HG03135 (cell line): ENCODE measurements around the gene NTN3.
A peak's percentile ranks its signal among the peaks of the same experiment; 100 is the strongest.

Experiments
- ATAC-seq: cut with Tn5 transposase; IDR thresholded peaks from one replicate; pipeline ENCODE4 v1.9.1; 2021; ENCODE audit warnings: mild to moderate bottlenecking, moderate library complexity; ENCODE audit not compliant: unreplicated experiment

The NTN3 gene

DNA sequence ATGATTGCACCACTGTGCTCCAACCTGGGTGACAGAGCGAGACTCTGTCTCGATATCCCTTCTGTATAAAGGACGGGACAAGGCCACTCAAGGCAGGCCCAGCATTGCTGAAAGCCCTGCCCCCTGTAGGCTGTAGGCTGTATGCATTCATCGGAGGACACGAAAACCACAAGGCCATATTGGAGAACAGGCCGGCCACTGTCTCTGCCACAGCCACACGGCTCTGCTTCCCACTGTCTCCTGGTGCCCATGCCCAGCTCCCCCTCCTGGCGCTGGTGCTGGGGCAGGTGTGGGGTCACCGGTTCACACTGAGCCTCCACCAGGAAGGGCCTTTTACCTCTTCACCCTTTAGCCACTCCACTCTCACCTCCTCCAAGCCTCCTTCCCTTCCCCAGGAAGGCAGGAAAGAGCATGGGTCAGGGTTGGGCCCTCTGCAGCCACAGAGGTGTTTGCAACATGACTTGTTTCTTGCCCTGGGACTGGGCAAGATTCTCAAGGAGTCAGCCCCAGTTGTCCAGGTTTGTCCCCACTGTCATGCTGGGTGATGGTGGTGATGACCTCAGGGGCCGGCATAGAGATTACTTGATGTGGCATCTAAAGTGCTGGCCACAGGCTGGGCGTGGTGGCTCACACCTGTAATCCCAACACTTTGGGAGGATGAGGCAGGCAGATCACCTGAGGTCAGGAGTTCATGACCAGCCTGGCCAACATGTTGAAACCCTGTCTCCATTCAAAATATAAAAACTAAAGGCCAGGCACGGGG, 5.3 kb upstream of the NTN3 start:
- ATAC-seq, result no peak

DNA sequence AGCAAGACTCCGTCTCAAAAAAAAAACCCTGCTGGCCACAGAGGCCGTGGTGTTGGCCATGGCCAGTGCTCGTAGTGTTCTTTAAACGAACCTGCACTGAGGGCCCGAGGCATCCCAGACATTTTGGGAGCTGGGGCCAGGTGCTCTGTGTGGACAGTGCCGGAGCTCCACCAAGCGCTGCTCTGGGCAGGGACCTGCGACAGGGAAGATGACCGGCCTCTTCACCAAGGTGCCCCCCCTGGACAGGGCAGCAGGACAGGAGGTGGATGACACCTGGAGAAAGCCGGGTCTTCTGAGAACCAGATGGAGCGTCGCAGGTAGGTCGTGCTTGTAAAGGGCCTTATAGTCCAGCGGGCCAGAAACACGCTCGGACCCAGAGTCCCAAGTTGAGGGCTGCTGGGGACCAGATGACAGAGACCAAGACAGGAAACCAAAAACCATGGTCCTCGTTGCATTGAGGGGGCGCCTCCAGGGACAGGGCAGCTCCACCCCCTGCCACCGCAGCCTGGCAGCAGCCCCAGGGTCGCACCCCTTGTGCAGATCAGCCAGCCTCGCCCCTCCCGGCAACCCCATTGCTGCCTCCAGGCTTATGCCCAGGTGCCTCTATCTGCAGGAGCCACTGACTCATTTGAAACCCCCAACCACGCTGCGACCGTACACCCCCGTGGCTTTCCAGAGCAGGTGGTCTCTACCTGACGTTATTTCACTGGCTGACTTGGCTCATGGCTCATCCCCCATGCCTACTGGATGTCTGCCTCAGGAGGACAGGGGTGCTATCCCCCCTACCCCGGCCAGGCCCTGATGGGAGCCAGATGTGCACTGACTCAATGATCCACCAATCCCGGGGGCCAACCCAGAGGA, 4.2 kb upstream of the NTN3 start:
- ATAC-seq, result no peak

DNA sequence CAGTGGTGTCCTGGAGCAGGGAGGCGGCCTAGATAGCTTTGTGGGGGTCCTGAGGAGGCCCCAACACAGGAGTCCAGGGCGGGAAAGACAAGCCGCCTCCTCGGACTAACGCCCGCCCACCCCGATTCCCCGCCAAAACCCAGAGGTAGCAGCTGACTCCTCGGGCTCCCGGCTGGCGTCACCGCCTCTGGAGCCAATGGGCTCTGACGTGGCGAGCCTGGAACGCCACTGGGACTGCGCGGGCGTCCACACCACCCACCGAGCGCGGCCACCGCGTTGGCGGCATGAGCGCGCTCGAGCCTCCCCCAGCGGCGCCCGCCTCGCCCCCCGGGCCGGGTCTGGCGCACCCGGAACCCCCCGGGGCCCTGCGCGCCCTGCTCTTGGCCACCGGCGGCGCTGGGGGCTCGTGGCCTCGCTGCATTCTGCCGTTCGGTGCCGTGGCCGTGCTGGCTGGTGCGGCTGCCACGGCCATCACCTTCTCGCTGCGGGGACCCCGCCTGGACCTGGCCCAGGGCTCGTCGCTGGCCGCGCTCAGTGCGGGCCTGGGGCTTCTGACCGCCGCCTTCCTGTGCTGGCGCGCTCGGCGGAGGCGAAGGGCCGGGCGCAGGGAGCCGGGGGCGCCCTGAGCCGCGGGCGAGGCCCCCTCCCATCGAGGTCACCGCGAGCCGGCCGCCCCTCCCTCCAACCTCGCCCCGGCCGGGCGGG, 3.4 kb upstream of the NTN3 start:
- ATAC-seq, result no peak

DNA sequence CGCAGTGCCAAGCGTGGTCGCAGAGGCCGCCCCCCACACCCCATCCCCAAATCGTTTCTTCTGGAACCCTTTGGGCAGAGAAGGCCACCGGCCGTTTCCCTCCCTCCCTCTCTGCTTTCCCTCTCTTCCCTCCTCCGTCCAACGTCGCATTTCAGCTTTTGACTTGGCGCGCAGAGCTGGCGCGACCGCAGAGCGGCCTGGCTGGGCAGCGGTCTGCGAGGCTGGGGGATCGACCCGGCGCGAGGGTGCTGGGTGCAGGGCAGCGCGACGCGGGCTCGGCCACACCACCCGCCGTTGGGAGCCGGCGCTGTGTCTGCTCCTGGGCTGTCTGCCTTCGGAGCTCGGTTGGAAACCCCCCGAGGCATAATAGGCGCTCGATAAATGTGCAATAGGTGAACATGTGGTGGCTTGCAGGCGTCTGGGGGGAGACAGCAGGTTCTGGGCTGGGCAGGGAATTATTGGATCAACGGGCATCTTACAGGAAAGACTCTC, 2.8 kb upstream of the NTN3 start:
- ATAC-seq, result no peak

DNA sequence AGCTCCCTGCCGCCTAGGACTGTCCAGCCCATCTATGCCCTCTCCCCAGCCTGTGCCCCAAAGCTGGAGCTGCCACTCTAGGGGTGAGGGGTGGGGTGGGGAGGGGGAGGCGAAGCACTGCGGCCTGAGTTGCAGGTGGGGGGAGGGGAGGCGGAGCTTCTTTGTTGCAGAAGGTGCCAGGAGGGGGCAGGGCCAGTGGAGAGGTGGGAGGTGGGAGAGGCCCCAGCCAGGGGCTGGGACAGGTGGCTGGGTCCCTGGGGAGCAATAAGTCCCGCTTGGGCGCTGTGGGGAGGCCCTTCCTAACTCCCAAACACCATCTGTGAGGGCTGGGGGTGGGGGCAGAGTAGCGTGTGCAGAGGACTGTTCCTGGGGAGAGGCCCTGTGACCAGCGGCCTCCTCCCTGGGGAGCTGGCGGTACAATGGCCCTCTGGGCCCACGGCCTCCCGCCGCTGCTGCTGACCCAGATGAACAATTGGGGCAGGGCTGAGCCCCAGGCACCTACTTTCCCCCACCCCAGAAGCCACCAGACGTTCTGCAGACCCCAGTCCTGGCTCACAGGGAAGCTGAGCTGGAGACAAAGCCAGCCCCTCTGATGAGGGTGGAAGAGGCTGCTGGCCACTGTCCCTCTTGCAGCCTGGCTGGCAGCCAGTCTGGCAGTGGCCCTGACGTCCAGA, 2.2 kb upstream of the NTN3 start:
- no peak for ATAC-seq

DNA sequence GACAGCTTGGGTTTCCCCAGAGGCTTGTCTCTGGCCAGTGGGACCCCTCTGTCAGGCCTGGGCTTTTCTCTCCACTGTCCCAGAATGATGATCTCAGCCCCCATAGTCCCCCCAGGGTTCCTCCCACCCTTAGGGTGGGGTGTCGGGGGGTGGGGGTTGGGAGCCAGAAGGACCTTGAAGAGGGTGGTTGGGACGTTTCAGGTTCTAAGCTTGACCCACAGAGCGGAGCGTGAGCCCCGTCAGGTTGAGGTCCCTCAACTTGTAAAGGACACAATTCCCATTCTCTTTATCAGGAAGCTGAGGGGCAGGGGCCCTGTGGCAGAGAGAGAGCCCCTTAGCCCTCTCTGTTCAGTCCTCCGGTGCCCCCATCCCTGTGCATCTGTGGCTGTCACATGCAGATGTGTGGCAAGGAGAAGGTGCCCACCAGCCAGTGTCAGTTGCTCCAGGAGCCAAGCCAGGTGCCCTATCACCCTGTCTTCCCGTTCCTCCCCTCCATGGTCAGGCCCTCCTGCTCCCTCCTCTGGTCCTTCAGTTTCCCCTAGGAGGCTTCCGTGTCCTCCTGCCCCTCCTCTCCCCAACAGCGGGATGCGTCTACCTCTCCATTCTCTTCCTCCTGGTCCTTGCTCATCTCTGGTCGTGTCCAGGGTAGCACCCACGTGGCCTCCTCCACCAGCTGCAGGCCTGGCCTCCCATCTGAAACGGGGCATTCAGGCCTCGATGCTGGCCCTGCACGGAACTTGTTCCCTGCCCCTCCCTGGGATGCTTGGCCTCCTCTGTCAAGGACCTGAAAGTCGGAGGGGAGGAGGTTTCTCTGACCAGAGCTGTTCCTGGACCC, 1.5 kb upstream of the NTN3 start:
- no peak for ATAC-seq

DNA sequence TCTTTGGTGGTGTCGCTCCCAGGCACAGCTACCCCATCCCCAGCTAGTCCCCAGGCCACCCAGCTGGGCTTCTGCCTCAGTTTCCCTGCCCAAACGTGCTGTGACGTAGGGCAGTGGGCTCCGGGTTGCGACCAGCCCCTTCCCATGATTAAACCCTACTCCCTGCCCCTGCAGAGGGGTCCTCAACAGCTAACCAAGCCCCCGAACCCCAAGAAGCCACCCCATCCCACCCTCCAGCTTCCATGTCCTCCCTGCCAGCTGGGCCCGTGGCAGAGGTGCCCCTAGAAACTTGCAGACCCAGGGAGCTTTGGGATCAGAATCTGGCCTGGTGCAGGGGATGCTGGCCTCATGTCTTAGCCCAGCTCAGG, 879 bp upstream of the NTN3 start:
- ATAC-seq, result no peak

DNA sequence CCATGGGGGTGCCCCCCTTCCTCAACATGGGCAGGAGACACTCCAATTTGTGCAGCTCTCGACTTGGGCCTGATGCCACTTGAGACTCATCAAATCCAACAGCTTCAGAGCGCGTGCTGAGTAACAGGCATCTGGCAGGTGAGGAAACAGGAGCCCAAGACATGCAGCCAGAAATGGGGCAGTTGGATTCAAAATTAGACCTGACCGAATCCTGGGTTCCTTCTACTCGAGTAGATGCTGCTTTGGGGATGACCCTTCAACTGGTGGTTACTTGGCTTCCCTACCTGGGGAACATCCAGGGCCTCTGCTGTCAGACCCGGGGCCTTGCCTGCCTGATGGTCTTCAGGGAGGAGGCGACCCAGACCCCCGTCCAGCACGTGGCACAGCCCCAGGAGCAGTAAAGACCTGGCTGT, 488 bp upstream of the NTN3 start:
- no peak for ATAC-seq

DNA sequence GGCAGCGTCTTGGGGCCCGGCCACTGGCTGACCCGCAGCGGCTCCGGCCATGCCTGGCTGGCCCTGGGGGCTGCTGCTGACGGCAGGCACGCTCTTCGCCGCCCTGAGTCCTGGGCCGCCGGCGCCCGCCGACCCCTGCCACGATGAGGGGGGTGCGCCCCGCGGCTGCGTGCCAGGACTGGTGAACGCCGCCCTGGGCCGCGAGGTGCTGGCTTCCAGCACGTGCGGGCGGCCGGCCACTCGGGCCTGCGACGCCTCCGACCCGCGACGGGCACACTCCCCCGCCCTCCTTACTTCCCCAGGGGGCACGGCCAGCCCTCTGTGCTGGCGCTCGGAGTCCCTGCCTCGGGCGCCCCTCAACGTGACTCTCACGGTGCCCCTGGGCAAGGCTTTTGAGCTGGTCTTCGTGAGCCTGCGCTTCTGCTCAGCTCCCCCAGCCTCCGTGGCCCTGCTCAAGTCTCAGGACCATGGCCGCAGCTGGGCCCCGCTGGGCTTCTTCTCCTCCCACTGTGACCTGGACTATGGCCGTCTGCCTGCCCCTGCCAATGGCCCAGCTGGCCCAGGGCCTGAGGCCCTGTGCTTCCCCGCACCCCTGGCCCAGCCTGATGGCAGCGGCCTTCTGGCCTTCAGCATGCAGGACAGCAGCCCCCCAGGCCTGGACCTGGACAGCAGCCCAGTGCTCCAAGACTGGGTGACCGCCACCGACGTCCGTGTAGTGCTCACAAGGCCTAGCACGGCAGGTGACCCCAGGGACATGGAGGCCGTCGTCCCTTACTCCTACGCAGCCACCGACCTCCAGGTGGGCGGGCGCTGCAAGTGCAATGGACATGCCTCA, 773 bp downstream of the NTN3 start:
- ATAC-seq, result no peak

DNA sequence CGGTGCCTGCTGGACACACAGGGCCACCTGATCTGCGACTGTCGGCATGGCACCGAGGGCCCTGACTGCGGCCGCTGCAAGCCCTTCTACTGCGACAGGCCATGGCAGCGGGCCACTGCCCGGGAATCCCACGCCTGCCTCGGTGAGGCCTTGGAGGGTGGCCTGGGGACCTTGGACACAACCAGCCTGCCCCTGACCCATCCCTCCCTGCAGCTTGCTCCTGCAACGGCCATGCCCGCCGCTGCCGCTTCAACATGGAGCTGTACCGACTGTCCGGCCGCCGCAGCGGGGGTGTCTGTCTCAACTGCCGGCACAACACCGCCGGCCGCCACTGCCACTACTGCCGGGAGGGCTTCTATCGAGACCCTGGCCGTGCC, 1.4 kb downstream of the NTN3 start:
- no peak for ATAC-seq

DNA sequence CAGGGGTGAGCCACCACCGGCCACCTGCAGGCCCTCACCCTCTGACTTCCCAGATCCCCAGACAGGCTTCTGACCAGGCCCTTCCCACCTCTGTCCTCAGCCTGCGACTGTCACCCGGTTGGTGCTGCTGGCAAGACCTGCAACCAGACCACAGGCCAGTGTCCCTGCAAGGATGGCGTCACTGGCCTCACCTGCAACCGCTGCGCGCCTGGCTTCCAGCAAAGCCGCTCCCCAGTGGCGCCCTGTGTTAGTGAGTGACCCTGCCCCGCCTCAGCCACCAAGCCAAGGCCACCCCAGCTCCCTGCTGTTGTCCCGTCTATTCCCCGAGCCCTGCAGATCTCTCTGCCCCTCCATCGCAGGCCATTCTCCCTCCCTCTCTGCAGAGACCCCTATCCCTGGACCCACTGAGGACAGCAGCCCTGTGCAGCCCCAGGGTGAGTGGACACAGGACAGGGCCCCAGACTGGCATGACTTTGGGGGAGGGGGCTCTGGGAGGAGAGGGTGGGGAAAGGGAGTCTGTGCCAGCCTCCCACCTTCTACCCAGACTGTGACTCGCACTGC, 1.9 kb downstream of the NTN3 start:
- no peak for ATAC-seq

DNA sequence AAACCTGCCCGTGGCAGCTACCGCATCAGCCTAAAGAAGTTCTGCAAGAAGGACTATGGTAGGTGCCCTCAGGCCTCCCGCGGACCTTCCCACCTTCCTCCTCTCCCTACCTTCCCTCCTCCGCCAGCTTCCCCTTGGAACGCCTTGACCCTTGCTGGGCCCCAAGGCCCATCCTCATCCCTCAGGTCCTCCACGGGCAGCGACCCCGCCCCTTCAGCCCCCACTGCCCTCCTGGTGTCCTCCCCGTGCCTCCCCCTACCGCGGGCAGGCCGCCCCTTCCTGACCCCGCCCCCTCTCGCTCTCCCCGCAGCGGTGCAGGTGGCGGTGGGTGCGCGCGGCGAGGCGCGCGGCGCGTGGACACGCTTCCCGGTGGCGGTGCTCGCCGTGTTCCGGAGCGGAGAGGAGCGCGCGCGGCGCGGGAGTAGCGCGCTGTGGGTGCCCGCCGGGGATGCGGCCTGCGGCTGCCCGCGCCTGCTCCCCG, 2.4 kb downstream of the NTN3 start:
- ATAC-seq, result no peak

DNA sequence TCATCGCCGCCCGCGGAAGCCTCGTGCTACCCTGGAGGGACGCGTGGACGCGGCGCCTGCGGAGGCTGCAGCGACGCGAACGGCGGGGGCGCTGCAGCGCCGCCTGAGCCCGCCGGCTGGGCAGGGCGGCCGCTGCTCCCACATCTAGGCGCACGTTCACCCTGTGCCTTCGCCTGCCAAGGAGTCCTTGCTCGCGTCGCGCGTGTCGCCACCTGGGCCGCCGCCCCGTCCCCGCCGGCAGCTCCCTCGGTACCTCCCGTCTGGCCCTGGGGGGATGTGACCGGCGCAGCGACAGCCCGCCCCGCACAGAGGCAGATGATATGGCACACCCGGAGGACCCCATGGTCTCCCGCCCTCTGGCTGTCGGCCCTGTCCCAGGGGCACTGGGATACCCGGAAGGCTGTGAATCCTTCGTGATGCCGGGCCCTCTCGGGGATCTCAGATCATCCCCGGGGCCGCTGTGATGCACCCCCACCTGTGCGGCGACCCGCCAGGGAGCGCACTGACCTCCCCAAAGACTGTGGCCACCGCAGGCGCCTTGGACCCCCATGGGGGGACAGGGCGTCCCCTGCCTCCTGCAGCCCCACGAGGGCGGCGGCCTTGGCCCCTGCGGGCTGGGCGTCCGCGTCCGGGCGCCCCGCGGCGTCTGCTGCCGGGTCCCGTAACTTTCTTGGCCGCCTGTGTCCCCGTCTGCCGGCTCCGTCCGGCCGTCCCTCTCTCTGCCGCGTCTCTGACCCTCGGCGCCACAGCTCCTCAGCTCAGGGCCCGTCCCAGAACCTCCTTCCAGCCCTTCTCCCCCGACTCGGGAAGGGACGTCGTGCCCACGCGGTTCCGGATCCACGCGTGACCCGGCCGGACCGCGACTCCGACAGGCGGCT, 3.1 kb downstream of the NTN3 start:
- peak; percentile 20 for ATAC-seq

DNA sequence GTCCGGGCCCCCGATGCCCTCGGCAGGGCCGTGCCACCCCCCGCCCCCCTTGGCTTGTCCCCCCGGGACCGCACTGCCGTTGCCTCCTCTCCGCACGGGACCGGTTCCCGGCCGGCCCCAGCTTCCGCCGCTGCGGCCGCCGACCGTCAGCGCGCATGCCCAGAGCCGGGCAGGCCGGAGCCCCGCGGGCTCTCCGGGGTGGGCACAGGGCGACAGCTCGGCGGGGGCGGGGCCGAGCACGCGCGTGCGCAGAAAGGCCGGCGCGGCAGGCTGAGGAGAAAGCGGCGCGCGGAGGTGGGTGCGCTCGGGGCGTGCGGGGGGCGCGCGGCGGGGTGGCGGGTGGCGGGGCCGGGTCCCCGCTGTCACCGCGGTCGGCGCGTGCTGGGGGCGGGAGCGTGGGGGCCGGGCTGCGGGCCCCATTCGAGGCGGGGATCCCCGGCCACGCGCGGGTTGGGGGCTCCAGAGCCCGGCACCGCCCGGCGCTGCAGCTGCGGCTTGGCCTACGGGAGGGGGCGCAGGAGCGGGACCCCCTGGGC, 3.8 kb downstream of the NTN3 start, which contains the start of gene TBC1D24:
TBC1D24 (plus strand) TSS at position 251 of the 536 bp plus-strand sequence. CDS start 21,022 bp downstream, outside the sequence.
- ATAC-seq, result peak; percentile 56

DNA sequence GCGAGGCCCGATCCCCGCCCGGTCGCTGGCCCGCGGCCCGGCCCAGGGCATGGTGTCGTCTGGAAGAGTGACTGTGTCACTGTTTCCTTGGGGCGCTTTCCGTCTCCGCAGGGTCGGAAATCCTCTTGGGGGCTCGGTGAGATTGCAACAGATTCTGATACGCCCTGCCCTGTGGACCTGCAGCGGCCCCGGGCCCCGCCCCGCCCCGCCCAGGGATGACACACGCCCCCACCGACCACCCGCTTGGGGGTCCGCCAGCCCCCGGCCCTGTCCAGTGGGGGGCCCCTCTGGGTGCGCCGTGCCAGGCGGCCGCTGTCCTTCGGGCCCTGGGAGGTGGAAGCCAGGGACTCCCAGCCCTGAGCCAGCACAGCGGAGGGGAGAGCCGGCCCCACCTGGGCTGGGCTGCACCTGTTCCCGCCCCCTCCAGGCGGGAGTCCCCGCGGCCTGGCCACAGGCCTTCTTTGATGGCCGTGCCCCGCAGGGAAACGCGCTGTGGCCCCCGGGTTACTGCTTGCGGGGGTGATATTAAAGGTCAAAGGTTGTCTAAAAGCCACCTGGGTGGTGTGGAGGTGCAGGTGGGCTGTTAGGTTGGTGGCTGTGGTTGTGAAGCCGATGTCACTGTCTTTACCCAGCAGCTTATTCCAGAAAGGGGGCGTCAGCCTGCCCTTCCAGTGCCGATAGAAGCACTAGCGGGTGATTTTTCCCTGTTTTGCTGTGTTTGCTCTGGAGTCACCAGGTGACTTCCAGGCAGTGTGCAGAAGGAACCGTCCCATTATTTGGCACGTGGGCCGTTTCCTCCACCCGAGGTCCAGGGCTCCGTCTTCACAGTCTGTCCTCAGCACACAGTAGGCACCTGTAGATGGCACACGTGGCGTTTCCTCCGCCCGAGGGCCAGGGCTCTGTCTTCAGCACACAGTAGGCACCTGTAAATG, 4.6 kb downstream of the NTN3 start:
- peak; percentile 7 for ATAC-seq

DNA sequence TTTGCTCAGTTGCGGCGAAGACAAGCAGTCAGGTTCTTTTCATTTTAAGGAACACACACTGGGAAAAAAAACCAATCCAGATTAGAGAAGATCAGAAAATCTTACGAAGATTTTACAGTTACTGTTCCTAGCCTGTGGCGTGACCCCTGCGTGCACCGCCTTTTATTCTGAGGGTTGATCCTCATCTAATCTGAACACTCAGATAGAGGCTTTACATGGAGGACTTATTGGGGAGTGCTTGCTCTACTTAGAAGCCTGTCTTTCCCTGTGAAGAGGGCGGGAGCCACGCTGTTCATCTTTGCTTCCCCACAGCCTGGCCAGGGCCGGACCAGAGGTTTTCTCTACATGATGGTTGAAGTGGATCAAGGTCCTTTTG, 5.2 kb downstream of the NTN3 start:
- ATAC-seq, result no peak
